Measurements from ENCODE around the gene FKBP1C. TPM values are rescaled to one million over a fixed set of nuclear protein-coding genes. Genes with fewer than 3 reads are reported as not detected.

The FKBP1C gene
- total RNA-seq, 1 donor, result 0.18 TPM

- TF ChIP-seq CTCF (IDR thresholded peaks at IDR 0.05; ENCODE audit: insufficient read depth, low read length), result no peak
- no peak for DNase-seq (ENCODE audit: low read depth)
- H3K4me3 ChIP-seq (ENCODE audit: low read depth, low read length), result no peak overlapping the region
Observed at GRCh38 chr6:63245420-63245819, 34.2 kb downstream of the FKBP1C start.

GRCh38 chr6:63245909-63246308 is 34.6 kb downstream of the FKBP1C start:
- DNase-seq (ENCODE audit: low read depth), result no peak
- H3K4me3 ChIP-seq (ENCODE audit: low read depth, low read length), result no peak overlapping the region
- no peak for TF ChIP-seq CTCF (IDR thresholded peaks at IDR 0.05; ENCODE audit: insufficient read depth, low read length)

GRCh38 chr6:63246581-63246980 is 35.3 kb downstream of the FKBP1C start:
- TF ChIP-seq CTCF (IDR thresholded peaks at IDR 0.05; ENCODE audit: insufficient read depth, low read length), result no peak
- no peak overlapping the region for H3K4me3 ChIP-seq (ENCODE audit: low read depth, low read length)
- no peak for DNase-seq (ENCODE audit: low read depth)

GRCh38 chr6:63249875-63250482 is 38.7 kb downstream of the FKBP1C start:
- no peak for DNase-seq (ENCODE audit: low read depth)
- TF ChIP-seq CTCF (IDR thresholded peaks at IDR 0.05; ENCODE audit: insufficient read depth, low read length), result no peak
- no peak overlapping the region for H3K4me3 ChIP-seq (ENCODE audit: low read depth, low read length)

GRCh38 chr6:63259153-63259552 is 47.9 kb downstream of the FKBP1C start:
- TF ChIP-seq CTCF (IDR thresholded peaks at IDR 0.05; ENCODE audit: insufficient read depth, low read length), result no peak
- no peak for DNase-seq (ENCODE audit: low read depth)
- H3K4me3 ChIP-seq (ENCODE audit: low read depth, low read length), result no peak overlapping the region

- no peak for DNase-seq (ENCODE audit: low read depth)
- no peak overlapping the region for H3K4me3 ChIP-seq (ENCODE audit: low read depth, low read length)
- no peak for TF ChIP-seq CTCF (IDR thresholded peaks at IDR 0.05; ENCODE audit: insufficient read depth, low read length)
Observed at GRCh38 chr6:63261820-63262219, 50.6 kb downstream of the FKBP1C start.

Small RNA genes within 50 kb of the gene (small RNA-seq; reads per million reads assigned to genes)
- not detected for gene SPTLC1P3

Other genes with a start within 250 kb of the FKBP1C start
- gene LGSN, start 108.5 kb downstream of the FKBP1C start, total RNA-seq (ENCODE audit: low replicate concordance), result not detected in 2 replicates

Measured in fibroblast of the aortic adventitia (primary cell).